Esophagus muscularis mucosa (tissue), 4 donors: ENCODE data around the gene MAPK8. TPM values are rescaled to one million over a fixed set of nuclear protein-coding genes. Genes with fewer than 3 reads are reported as not detected.
A peak's percentile ranks its signal among the peaks of the same experiment; 100 is the strongest.

ENCODE experiments used
- DNase-seq: peaks from one replicate; pipeline ENCODE4 v3.0.0-alpha.2; 2017; ENCODE audit errors: extremely low spot score
- H3K27ac ChIP-seq, 4 donors: fragments of 200-600 bp; sonication (generic); replicated peaks in 1 of 4; 1 replicate in 3 of 4; 2 replicates in 1 of 4; pipeline ENCODE4 v1.5.1; 2016 to 2019; ENCODE audit warnings: mild to moderate bottlenecking in 1 of 4
- H3K27me3 ChIP-seq, 4 donors: fragments of 200-600 bp; sonication (generic); one replicate each; pipeline versions ENCODE4 v1.5.1 to v1.6.0; 2016 to 2019
- H3K36me3 ChIP-seq, 4 donors: fragments of 200-600 bp; sonication (generic); one replicate each; pipeline ENCODE4 v1.5.1; 2016 to 2019
- H3K4me1 ChIP-seq, 4 donors: fragments of 200-600 bp; sonication (generic); one replicate each; pipeline ENCODE4 v1.5.1; 2016 to 2019
- H3K4me3 ChIP-seq, 4 donors: fragments of 200-600 bp; sonication (generic); 1 replicate in 2 of 4; 2 replicates in 2 of 4; pipeline ENCODE4 v1.5.1; 2016 to 2019; ENCODE audit warnings: mild to moderate bottlenecking in 4 of 4, moderate library complexity in 1 of 4
- H3K9me3 ChIP-seq, 4 donors: fragments of 200-600 bp; sonication (generic); 1 replicate in 3 of 4; 2 replicates in 1 of 4; pipeline ENCODE4 v1.5.1; 2016 to 2019
- EP300 ChIP-seq: sonication (generic); formaldehyde crosslinking; IDR thresholded peaks from one replicate; pipeline ENCODE4 v1.6.1; 2017; ENCODE audit warnings: antibody characterized with exemption
- POLR2A ChIP-seq: fragments of 450-650 bp; IDR thresholded peaks from one replicate; pipeline ENCODE4 v1.6.1; 2017; ENCODE audit warnings: antibody characterized with exemption, moderate library complexity, mild to moderate bottlenecking, low read depth
- POLR2AphosphoS5 ChIP-seq, 2 donors: sonication (generic); formaldehyde crosslinking; IDR thresholded peaks; one replicate each; pipeline ENCODE4 v1.6.1; 2017; ENCODE audit warnings: antibody characterized with exemption in 2 of 2
- WGBS: methylation state at CpG from one replicate; pipeline ENCODE4 v1.1.5; 2018; 5-methylcytosine and 5-hydroxymethylcytosine counted together
- intact Hi-C: fragments of 100-400 bp; cut with DNase I; formaldehyde crosslinking; loops from one replicate; pipeline ENCODE4 v1.15.1; 2023
- total RNA-seq, 4 donors: library from RNA; depleted of rRNA; stranded (reverse); fragments of >200 nt; gene quantifications; one replicate each; pipeline versions ENCODE4 v1.1.0 to v1.2.1, GENCODE V29; 2016
- TF ChIP-seq, protein P1 (sequence below), 3 experiments: fragments of 200-600 bp in 2 of 3; fragments of 450-650 bp in 1 of 3; sonication (generic) in 2 of 3; IDR thresholded peaks; one replicate each; pipeline ENCODE4 v1.5.1; 2017 to 2019; ENCODE audit warnings: antibody characterized with exemption in 3 of 3, mild to moderate bottlenecking in 2 of 3, moderate library complexity in 1 of 3

MAPK8 gene
- total RNA-seq, 4 donors from 2014 or later, result 26.8 to 50.0 (median 33.1) TPM

DNA sequence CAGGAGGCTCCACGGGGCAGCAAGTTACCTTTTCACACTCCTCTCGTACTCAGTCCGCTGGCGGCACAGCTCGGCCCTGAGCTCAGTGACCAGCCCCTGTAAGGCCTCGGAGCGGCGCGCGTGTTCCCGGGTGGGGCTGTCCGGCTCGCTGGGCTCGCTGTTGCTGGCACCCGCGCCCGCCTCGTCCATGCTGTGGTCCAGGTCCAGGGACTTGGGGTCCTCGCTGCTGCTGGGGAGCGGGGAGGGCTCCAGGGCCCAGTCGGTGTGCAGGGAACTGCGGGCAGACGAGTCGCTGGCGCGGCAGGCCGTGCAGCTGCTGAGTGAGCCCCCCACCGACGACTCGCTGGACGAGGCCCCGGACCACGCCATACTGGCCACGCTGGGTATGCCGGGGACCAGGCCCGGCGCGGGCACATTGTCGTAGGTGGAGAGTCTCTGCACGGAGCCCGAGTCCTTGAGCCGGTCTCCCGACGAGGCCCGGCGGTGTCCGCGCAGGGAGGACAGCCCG lies 143.8 kb downstream of the MAPK8 start:
- peak; percentile 75 for DNase-seq
- 98% methylated on average over 30 of the region's 49 CpGs for WGBS
- Histone ChIP-seq H3K4me1 (no peaks in the 10 kb centered on the region), H3K36me3 (peaks cover 0 to 5% (median 0%) of the 10 kb centered on the region in 4 donors), H3K4me3 (no peak overlapping the region), H3K27ac (no peak overlapping the region), H3K9me3 (no peaks in the 10 kb centered on the region), H3K27me3 (no peaks in the 10 kb centered on the region)
- intact Hi-C loops, result no loop called here
- no peak for TF ChIP-seq EP300
- TF ChIP-seq POLR2AphosphoS5 (IDR thresholded peaks at IDR 0.05), result no peak
- TF ChIP-seq, protein P1, sequence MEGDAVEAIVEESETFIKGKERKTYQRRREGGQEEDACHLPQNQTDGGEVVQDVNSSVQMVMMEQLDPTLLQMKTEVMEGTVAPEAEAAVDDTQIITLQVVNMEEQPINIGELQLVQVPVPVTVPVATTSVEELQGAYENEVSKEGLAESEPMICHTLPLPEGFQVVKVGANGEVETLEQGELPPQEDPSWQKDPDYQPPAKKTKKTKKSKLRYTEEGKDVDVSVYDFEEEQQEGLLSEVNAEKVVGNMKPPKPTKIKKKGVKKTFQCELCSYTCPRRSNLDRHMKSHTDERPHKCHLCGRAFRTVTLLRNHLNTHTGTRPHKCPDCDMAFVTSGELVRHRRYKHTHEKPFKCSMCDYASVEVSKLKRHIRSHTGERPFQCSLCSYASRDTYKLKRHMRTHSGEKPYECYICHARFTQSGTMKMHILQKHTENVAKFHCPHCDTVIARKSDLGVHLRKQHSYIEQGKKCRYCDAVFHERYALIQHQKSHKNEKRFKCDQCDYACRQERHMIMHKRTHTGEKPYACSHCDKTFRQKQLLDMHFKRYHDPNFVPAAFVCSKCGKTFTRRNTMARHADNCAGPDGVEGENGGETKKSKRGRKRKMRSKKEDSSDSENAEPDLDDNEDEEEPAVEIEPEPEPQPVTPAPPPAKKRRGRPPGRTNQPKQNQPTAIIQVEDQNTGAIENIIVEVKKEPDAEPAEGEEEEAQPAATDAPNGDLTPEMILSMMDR (IDR thresholded peaks at IDR 0.05), result no peak
- TF ChIP-seq POLR2A, result no peak

DNA sequence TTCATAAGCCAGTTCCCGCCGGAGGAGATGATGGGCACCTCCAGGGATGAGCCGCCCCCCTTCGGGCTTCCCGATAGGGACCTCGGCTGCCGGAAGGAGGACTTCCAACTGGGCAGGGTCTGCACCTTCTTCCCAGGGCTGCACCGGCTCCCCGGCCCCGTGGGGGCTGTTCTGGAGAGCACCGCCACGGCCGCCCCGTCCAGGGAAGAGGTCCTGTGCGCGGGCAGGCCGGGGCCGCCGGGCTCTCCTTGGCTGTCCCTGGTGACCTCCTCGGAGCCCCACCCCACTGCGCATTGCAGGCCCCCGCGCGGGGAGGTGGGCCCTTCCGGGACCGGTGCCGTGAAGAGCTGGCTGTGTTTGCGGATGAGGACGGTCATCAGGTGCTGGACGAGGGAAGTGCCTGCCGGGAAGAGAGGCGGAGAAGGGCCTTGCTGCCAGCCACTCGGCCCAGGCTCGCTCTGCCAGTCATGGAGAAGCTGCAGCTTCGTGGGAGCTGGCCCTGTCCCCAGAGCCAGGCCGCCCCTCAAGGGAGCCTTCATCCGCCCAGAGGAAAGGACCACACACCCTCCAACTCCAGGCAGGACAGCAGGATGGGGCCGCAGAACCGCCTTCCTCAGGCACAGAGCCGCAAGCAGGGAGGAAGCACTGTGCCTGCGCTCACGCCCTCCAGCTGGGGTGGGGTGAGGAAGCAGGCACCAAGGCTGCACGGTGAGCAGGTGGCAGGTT lies 144.4 kb downstream of the MAPK8 start:
- Histone ChIP-seq H3K27ac (no peak overlapping the region), H3K9me3 (no peaks in the 10 kb centered on the region), H3K36me3 (peaks cover 0 to 5% (median 0%) of the 10 kb centered on the region in 4 donors), H3K27me3 (no peaks in the 10 kb centered on the region), H3K4me3 (no peak overlapping the region), H3K4me1 (no peaks in the 10 kb centered on the region)
- no peak for TF ChIP-seq POLR2A
- TF ChIP-seq, protein P1 (IDR thresholded peaks at IDR 0.05), result no peak
- peak; percentile 87 for DNase-seq
- intact Hi-C loops, result no loop called here
- 92% methylated on average over 13 of the region's 43 CpGs for WGBS

GRCh38 chr10:48451969-48452878 lies 145.7 kb downstream of the MAPK8 start:
- Histone ChIP-seq H3K27ac (no peak overlapping the region), H3K4me1 (peaks cover 0 to 11% (median 8%) of the 10 kb centered on the region in 4 donors), H3K4me3 (no peak overlapping the region), H3K27me3 (peaks cover 0 to 11% (median 0%) of the 10 kb centered on the region in 4 donors), H3K9me3 (no peaks in the 10 kb centered on the region), H3K36me3 (peaks cover 0 to 5% (median 0%) of the 10 kb centered on the region in 4 donors)
- WGBS, result 90% methylated on average over 14 of the region's 15 CpGs
- intact Hi-C loops, result no loop called here
- TF ChIP-seq, protein P1 (IDR thresholded peaks at IDR 0.05), result no peak
- no peak for TF ChIP-seq POLR2AphosphoS5 (IDR thresholded peaks at IDR 0.05)
- TF ChIP-seq POLR2A, result no peak
- no peak for TF ChIP-seq EP300
- DNase-seq, result no peak

GRCh38 chr10:48452879-48453412 lies 146.5 kb downstream of the MAPK8 start:
- Histone ChIP-seq H3K36me3 (peaks cover 0 to 5% (median 0%) of the 10 kb centered on the region in 4 donors), H3K4me3 (no peak overlapping the region), H3K27me3 (peaks cover 0 to 19% (median 0%) of the 10 kb centered on the region in 4 donors), H3K27ac (no peak overlapping the region), H3K4me1 (peaks cover 0 to 12% (median 8%) of the 10 kb centered on the region in 4 donors), H3K9me3 (no peaks in the 10 kb centered on the region)
- no peak for DNase-seq
- TF ChIP-seq POLR2A (no peak), EP300 (no peak), POLR2AphosphoS5 (IDR thresholded peaks at IDR 0.05) (no peak)
- TF ChIP-seq, protein P1 (IDR thresholded peaks at IDR 0.05), result no peak
- 79% methylated on average over 6 of the region's 6 CpGs for WGBS
- intact Hi-C loops, result no loop called here
